Measurements from ENCODE around the gene VWA5B1.

GRCh38 chr1:20399606-20400180 lies 109.0 kb downstream of the VWA5B1 start:
- TF ChIP-seq POLR2AphosphoS5 (IDR thresholded peaks at IDR 0.05; ENCODE audit: borderline replicate concordance, low read depth, low read length): no peak
- no peak for TF ChIP-seq EZH2 (IDR thresholded peaks at IDR 0.05)
- TF ChIP-seq FOXP2 (optimal IDR thresholded peaks at IDR 0.05; ENCODE audit: control extremely low read depth, extremely low read length, insufficient read depth): no peak

All from SK-N-MC (cell line).